IMR-90 (cell line): ENCODE data around the gene OSTF1. TPM values are rescaled to one million over a fixed set of nuclear protein-coding genes. Genes with fewer than 3 reads are reported as not detected.
A peak's percentile ranks its signal among the peaks of the same experiment; 100 is the strongest.

Source experiments
- ATAC-seq: fragments of 200-7000 bp; cut with Tn5 transposase; 2 replicates; pipeline ENCODE4 v1.9.1; 2020; ENCODE audit warnings: low read depth, mild to moderate bottlenecking, moderate library complexity
- BruUV-seq: library from RNA; stranded (reverse); fragments of 400-500 nt; replicated peaks from 2 replicates; lab custom pipeline; 2021; lab: Mats Ljungman, UMichigan
- CTCF ChIA-PET: fragments of 300-600 bp; formaldehyde crosslinking; extraction: SDS; loops from one replicate; lab custom pipeline; 2021; ENCODE audit warnings: antibody characterized with exemption; lab: Yijun Ruan, JAX
- POLR2A ChIA-PET: fragments of 300-600 bp; sonication (Branson Sonifier 250); formaldehyde crosslinking; loops from one replicate; lab custom pipeline; 2022; ENCODE audit warnings: antibody characterized with exemption; ENCODE audit not compliant: unreplicated experiment; lab: Charles Lee
- DNase-seq: peaks from one replicate; pipeline ENCODE4 v3.0.0; 2013
- H2AFZ ChIP-seq: replicated peaks from 2 replicates; pipeline ENCODE3; 2013; ENCODE audit warnings: low read length, mild to moderate bottlenecking; ENCODE audit not compliant: poor library complexity
- H2AK5ac ChIP-seq: 2 replicates; pipeline ENCODE4 v1.6.1; 2013; ENCODE audit warnings: low read depth, low read length, inconsistent platforms
- H2AK9ac ChIP-seq: replicated peaks from 2 replicates; pipeline ENCODE3; 2013; ENCODE audit warnings: mild to moderate bottlenecking, low read depth, low read length, moderate library complexity; ENCODE audit not compliant: poor library complexity
- H2BK120ac ChIP-seq: 2 replicates; pipeline ENCODE4 v1.6.1; 2013; ENCODE audit warnings: low read depth, low read length, inconsistent platforms
- H2BK15ac ChIP-seq: 3 replicates; pipeline ENCODE4 v1.6.1; 2013; ENCODE audit warnings: low read depth, low read length, inconsistent platforms
- H2BK20ac ChIP-seq: 2 replicates; pipeline ENCODE4 v1.6.1; 2013; ENCODE audit warnings: low read depth, mild to moderate bottlenecking, inconsistent platforms, low read length, moderate library complexity
- H2BK5ac ChIP-seq: 2 replicates; pipeline ENCODE4 v1.6.1; 2013; ENCODE audit warnings: mild to moderate bottlenecking, low read depth, low read length, inconsistent platforms; ENCODE audit not compliant: poor library complexity, severe bottlenecking
- H3K14ac ChIP-seq: replicated peaks from 2 replicates; pipeline ENCODE4 v1.6.1; 2013; ENCODE audit warnings: low read depth, low read length, inconsistent platforms
- H3K18ac ChIP-seq: 2 replicates; pipeline ENCODE4 v1.6.1; 2013; ENCODE audit warnings: low read depth, low read length, control low read depth
- H3K23ac ChIP-seq: 2 replicates; pipeline ENCODE4 v1.6.1; 2013; ENCODE audit warnings: low read depth, low read length, inconsistent platforms
- H3K27ac ChIP-seq: 2 replicates; pipeline ENCODE4 v1.5.1; 2013; ENCODE audit warnings: mild to moderate bottlenecking, control low read depth, low read length; ENCODE audit not compliant: insufficient read depth
- H3K27me3 ChIP-seq: 2 replicates; pipeline ENCODE4 v1.6.1; 2013; ENCODE audit warnings: low read length; ENCODE audit not compliant: control insufficient read depth, insufficient read depth
- H3K36me3 ChIP-seq: 2 replicates; pipeline ENCODE4 v1.6.1; 2013; ENCODE audit warnings: low read length, mixed read lengths; ENCODE audit not compliant: control insufficient read depth, insufficient read depth
- H3K4ac ChIP-seq: 2 replicates; pipeline ENCODE4 v1.6.1; 2013; ENCODE audit warnings: low read depth, low read length, inconsistent platforms
- H3K4me1 ChIP-seq: 2 replicates; pipeline ENCODE4 v1.6.1; 2013; ENCODE audit warnings: low read length, mixed read lengths; ENCODE audit not compliant: control insufficient read depth, insufficient read depth
- H3K4me2 ChIP-seq: 2 replicates; pipeline ENCODE4 v1.6.1; 2013; ENCODE audit warnings: low read depth, mild to moderate bottlenecking, control low read depth, low read length, moderate library complexity
- H3K4me3 ChIP-seq: 2 replicates; pipeline ENCODE4 v1.5.1; 2013; ENCODE audit warnings: low read depth, mild to moderate bottlenecking, control low read depth, low read length, moderate library complexity; ENCODE audit not compliant: insufficient read depth
- H3K56ac ChIP-seq: 2 replicates; pipeline ENCODE4 v1.6.1; 2013; ENCODE audit warnings: low read length, inconsistent platforms; ENCODE audit not compliant: insufficient read depth; ENCODE audit errors: extremely low read depth
- H3K79me1 ChIP-seq, 2 experiments: 2 replicates each; pipeline ENCODE4 v1.6.1; 2013; ENCODE audit warnings: low read length in 2 of 2, inconsistent platforms in 1 of 2, low read depth in 1 of 2
- H3K9ac ChIP-seq: 2 replicates; pipeline ENCODE4 v1.6.1; 2013; ENCODE audit warnings: low read depth, low read length, control low read depth
- H3K9me1 ChIP-seq: 2 replicates; pipeline ENCODE4 v1.6.1; 2013; ENCODE audit warnings: low read length, inconsistent platforms; ENCODE audit not compliant: insufficient read depth
- H3K9me3 ChIP-seq: 2 replicates; pipeline ENCODE4 v1.6.1; 2013; ENCODE audit warnings: low read length; ENCODE audit not compliant: control insufficient read depth, insufficient read depth
- H4K20me1 ChIP-seq: 2 replicates; pipeline ENCODE4 v1.6.1; 2013; ENCODE audit warnings: low read length, inconsistent platforms; ENCODE audit not compliant: insufficient read depth
- H4K5ac ChIP-seq: 2 replicates; pipeline ENCODE4 v1.6.1; 2013; ENCODE audit warnings: mild to moderate bottlenecking, low read depth, low read length, control low read depth
- H4K8ac ChIP-seq, 2 experiments: 2 replicates each; pipeline ENCODE4 v1.6.1; 2013; ENCODE audit warnings: low read depth in 2 of 2, low read length in 2 of 2, control low read depth in 1 of 2, inconsistent platforms in 1 of 2
- H4K91ac ChIP-seq: 2 replicates; pipeline ENCODE4 v1.6.1; 2013; ENCODE audit warnings: low read depth, low read length, inconsistent platforms; ENCODE audit not compliant: insufficient read depth
- RCOR1 ChIP-seq: IDR thresholded peaks from 2 replicates; pipeline ENCODE4 v1.6.1; 2012; ENCODE audit warnings: mild to moderate bottlenecking, low read length, improper control_type of control experiment; ENCODE audit not compliant: insufficient replicate concordance
- RFX5 ChIP-seq: IDR thresholded peaks from 2 replicates; pipeline ENCODE4 v1.8.0; 2012; ENCODE audit warnings: low read depth, mild to moderate bottlenecking, low read length, moderate library complexity
- WGBS, 2 experiments: methylation state at CpG; one replicate each; pipeline versions ENCODE4 v1.1.5 to v1.1.7; 2013; ENCODE audit warnings: missing lambda C conversion rate in 2 of 2; ENCODE audit not compliant: insufficient read length in 1 of 2; ENCODE audit errors: extremely low coverage in 2 of 2; 5-methylcytosine and 5-hydroxymethylcytosine counted together
- dilution Hi-C: fragments of 300-500 bp; cut with HindIII; formaldehyde crosslinking; loops from one replicate; pipeline ENCODE4 v1.14.3; 2018; ENCODE audit warnings: low sequenced_read_pairs; ENCODE audit not compliant: unreplicated experiment
- in situ Hi-C: fragments of 300-500 bp; cut with MboI; formaldehyde crosslinking; loops from 3 replicates; pipeline ENCODE4 v1.14.3; 2019; ENCODE audit warnings: low sequenced_read_pairs, inconsistent platforms, mixed read lengths
- intact Hi-C: fragments of 100-400 bp; cut with micrococcal nuclease; formaldehyde crosslinking; loops from 2 replicates; pipeline ENCODE4 v1.10.0; 2022
- polyA plus RNA-seq, 3 experiments: library from polyadenylated mRNA; depleted of rRNA; stranded (reverse); fragments of >200 nt; gene quantifications; 2 replicates each; pipeline ENCODE4 v1.2.3, GENCODE V29; 2012; ENCODE audit warnings: low replicate concordance in 1 of 3
- total RNA-seq: library from RNA; depleted of rRNA; stranded (reverse); fragments of >200 nt; gene quantifications from 2 replicates; pipeline ENCODE4 v1.2.3, GENCODE V29; 2012

The OSTF1 gene
- total and polyA plus RNA-seq, 2 of the 4 experiments (the other 2 are of a cell fraction) = 17.1 to 41.6 TPM

- ChIA-PET POLR2A (no interaction called here), CTCF (interaction anchor here (0.7 kb wide), 1 partner anchor 9 kb away, joined by 5 read pairs; the partner anchor contains the start of gene NMRK1)
- BruUV-seq = no TSS peak
- Histone ChIP-seq H3K23ac (no peak overlapping the region), H2BK20ac (no peak overlapping the region), H2AFZ (no peak overlapping the region), H3K4me3 (no peak overlapping the region), H3K9me1 (peaks cover 4% of the 10 kb centered on the region; the same call in 1 of the 2 replicates), H4K91ac (no peak overlapping the region), H3K4me2 (peak overlapping the region; percentile 74), H3K18ac (peak overlapping the region; percentile 29; the same call in 1 of the 2 replicates), H3K14ac (0 out of 2 replicates have a peak overlapping the region, but pooled peaks have one; percentile 11), H2AK9ac (no peak overlapping the region), H2AK5ac (no peak overlapping the region), H3K9me3 (no peaks in the 10 kb centered on the region), H4K5ac (0 out of 2 replicates have a peak overlapping the region, but pooled peaks have one; percentile 29), H3K9ac (no peak overlapping the region), H4K8ac (peak overlapping the region in 1 of 2 experiments; percentile 57; a peak in 1 of 4 replicates), H2BK120ac (no peak overlapping the region), H3K4ac (peak overlapping the region; percentile 30; the same call in 1 of the 2 replicates), H3K56ac (no peak overlapping the region), H3K36me3 (no peaks in the 10 kb centered on the region), H2BK5ac (no peak overlapping the region), H3K27ac (no peak overlapping the region), H2BK15ac (no peak overlapping the region), H3K27me3 (no peaks in the 10 kb centered on the region), H3K79me1 (peaks cover 27 to 60% of the 10 kb centered on the region in 2 experiments), H4K20me1 (no peaks in the 10 kb centered on the region), H3K4me1 (peaks cover 12% of the 10 kb centered on the region)
- intact Hi-C loops = no loop called here
- WGBS, 2 experiments = no CpG with 5 or more reads among the region's 4 CpGs
- in situ Hi-C loops = no loop called here
- no peak for TF ChIP-seq RFX5
- no peak for TF ChIP-seq RCOR1
- dilution Hi-C loops = no loop called here
- ATAC-seq (peak; percentile 79), DNase-seq (peak; percentile 65)
Measured at GRCh38 chr9:75096796-75097195, 8.5 kb downstream of the OSTF1 start.
